Measurements from ENCODE around the gene ATG2B.

The ATG2B gene

DNA sequence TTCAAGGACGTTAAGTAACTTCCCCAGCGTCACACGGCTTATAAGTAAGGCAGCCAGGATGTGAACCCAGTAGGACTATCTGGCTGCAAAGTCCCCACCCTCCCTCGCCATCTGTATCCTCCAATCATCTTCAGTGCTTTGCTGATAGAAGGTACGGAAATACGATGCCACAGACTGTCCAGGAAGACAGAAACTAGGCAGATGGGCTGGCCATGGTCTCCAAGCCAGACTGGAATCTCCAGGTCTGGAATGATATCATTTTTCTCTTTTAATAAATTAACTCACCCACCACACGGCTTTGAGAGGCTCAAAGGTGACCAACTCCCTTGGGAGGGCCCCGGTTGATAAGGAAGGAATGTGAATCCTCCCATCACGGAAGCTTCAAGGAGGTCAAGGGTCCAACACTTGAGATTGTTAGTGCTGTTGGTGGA lies 123.4 kb downstream of the ATG2B start:
- H3K79me2 ChIP-seq (ENCODE audit: insufficient read depth, low read length), result no peaks in the 10 kb centered on the region
- no peaks in the 10 kb centered on the region for H3F3A ChIP-seq (ENCODE audit: insufficient read depth, low read length)
- H4K20me1 ChIP-seq (ENCODE audit: insufficient read depth, low read length), result no peaks in the 10 kb centered on the region
- H3K9ac ChIP-seq (ENCODE audit: low read length), result no peak overlapping the region
- H3K4me1 ChIP-seq (ENCODE audit: insufficient read depth, low read length, severe bottlenecking), result no peaks in the 10 kb centered on the region
- no peak overlapping the region for H3K4me2 ChIP-seq (ENCODE audit: low read length)
- TF ChIP-seq, protein P1, sequence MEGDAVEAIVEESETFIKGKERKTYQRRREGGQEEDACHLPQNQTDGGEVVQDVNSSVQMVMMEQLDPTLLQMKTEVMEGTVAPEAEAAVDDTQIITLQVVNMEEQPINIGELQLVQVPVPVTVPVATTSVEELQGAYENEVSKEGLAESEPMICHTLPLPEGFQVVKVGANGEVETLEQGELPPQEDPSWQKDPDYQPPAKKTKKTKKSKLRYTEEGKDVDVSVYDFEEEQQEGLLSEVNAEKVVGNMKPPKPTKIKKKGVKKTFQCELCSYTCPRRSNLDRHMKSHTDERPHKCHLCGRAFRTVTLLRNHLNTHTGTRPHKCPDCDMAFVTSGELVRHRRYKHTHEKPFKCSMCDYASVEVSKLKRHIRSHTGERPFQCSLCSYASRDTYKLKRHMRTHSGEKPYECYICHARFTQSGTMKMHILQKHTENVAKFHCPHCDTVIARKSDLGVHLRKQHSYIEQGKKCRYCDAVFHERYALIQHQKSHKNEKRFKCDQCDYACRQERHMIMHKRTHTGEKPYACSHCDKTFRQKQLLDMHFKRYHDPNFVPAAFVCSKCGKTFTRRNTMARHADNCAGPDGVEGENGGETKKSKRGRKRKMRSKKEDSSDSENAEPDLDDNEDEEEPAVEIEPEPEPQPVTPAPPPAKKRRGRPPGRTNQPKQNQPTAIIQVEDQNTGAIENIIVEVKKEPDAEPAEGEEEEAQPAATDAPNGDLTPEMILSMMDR (IDR thresholded peaks at IDR 0.05; ENCODE audit: low read length), result no peak
- TF ChIP-seq EZH2 (IDR thresholded peaks at IDR 0.05; ENCODE audit: borderline replicate concordance, low read length), result no peak
- H3K9me3 ChIP-seq (ENCODE audit: low read length), result no peaks in the 10 kb centered on the region
- no peaks in the 10 kb centered on the region for H3K36me3 ChIP-seq (ENCODE audit: insufficient read depth, low read length)
- no peak overlapping the region for H3K27ac ChIP-seq (ENCODE audit: low read depth, low read length, poor library complexity, severe bottlenecking)
- H3K27me3 ChIP-seq (ENCODE audit: insufficient read depth, low read length), result peaks cover 7% of the 10 kb centered on the region; the same call in 1 of the 2 replicates
- H2AFZ ChIP-seq (ENCODE audit: low read length), result no peak overlapping the region
- no peaks in the 10 kb centered on the region for H3K9me2 ChIP-seq (ENCODE audit: low read depth, low read length)
- no peak overlapping the region for H3K4me3 ChIP-seq (ENCODE audit: low read depth, low read length, poor library complexity, severe bottlenecking)

DNA sequence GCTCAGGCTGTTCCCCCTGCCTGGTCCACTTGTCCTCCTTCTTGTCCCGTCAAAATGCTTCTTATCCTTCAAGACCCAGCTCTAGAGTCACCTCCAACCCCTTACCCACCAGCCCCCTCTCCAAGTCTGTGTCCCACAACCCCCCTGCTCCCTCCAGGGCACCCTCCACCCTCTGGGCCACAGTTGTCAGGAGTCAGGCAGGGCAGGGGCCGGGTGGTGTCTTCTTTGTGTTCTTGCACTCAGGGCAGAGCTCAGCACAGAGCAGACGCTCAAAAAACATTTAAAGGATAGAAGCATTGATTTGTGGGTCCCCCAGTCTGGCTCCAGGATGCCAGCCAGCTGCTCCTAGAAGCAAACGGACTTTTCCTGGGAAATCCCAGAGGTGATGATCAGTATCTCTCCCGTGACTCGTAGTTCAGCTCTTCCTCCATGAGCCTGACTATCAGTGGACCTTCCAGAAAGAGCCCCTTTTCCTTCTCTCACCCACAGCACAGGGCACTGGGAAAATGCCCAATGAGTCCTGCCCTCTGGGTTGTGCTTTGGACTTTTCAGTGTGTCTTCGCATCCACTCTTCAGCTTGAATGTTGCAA lies 124.4 kb downstream of the ATG2B start:
- Histone ChIP-seq H3K9me3 (ENCODE audit: low read length) (no peaks in the 10 kb centered on the region), H2AFZ (ENCODE audit: low read length) (no peak overlapping the region), H3K4me3 (ENCODE audit: low read depth, low read length, poor library complexity, severe bottlenecking) (no peak overlapping the region), H3K4me1 (ENCODE audit: insufficient read depth, low read length, severe bottlenecking) (no peaks in the 10 kb centered on the region), H3K27me3 (ENCODE audit: insufficient read depth, low read length) (peaks cover 7% of the 10 kb centered on the region; the same call in 1 of the 2 replicates), H4K20me1 (ENCODE audit: insufficient read depth, low read length) (no peaks in the 10 kb centered on the region), H3K4me2 (ENCODE audit: low read length) (no peak overlapping the region), H3K9ac (ENCODE audit: low read length) (no peak overlapping the region), H3K79me2 (ENCODE audit: insufficient read depth, low read length) (no peaks in the 10 kb centered on the region), H3K27ac (ENCODE audit: low read depth, low read length, poor library complexity, severe bottlenecking) (no peak overlapping the region), H3K9me2 (ENCODE audit: low read depth, low read length) (no peaks in the 10 kb centered on the region), H3K36me3 (ENCODE audit: insufficient read depth, low read length) (no peaks in the 10 kb centered on the region), H3F3A (ENCODE audit: insufficient read depth, low read length) (no peaks in the 10 kb centered on the region)
- TF ChIP-seq EZH2 (IDR thresholded peaks at IDR 0.05; ENCODE audit: borderline replicate concordance, low read length), result no peak
- TF ChIP-seq, protein P1 (IDR thresholded peaks at IDR 0.05; ENCODE audit: low read length), result no peak

DNA sequence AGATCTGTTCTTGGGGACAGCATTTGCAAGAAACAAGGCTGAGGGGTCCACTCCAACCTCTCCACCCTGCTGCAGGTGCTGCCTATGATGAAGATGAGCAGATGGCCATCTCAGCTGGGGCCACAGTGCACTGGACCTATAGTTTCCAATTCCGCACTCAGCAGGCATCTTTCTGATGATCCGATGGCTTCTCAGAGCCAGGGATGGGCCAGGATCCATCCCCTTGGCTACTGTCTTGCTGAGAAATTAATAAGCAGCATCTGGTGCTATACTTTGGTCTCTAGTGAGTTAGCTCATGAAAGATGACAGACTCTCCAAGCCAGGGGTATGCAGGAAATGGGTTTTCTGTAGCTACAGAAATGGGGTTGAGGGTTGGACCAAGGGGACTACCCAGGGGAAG lies 125.5 kb downstream of the ATG2B start:
- peaks cover 7% of the 10 kb centered on the region; the same call in 1 of the 2 replicates for H3K27me3 ChIP-seq (ENCODE audit: insufficient read depth, low read length)
- no peak overlapping the region for H3K4me2 ChIP-seq (ENCODE audit: low read length)
- TF ChIP-seq, protein P1 (IDR thresholded peaks at IDR 0.05; ENCODE audit: low read length), result no peak
- no peak for TF ChIP-seq EZH2 (IDR thresholded peaks at IDR 0.05; ENCODE audit: borderline replicate concordance, low read length)
- H3K4me3 ChIP-seq (ENCODE audit: low read depth, low read length, poor library complexity, severe bottlenecking), result no peak overlapping the region
- H3K9ac ChIP-seq (ENCODE audit: low read length), result no peak overlapping the region
- H3K36me3 ChIP-seq (ENCODE audit: insufficient read depth, low read length), result no peaks in the 10 kb centered on the region
- H4K20me1 ChIP-seq (ENCODE audit: insufficient read depth, low read length), result no peaks in the 10 kb centered on the region
- H3K4me1 ChIP-seq (ENCODE audit: insufficient read depth, low read length, severe bottlenecking), result no peaks in the 10 kb centered on the region
- no peaks in the 10 kb centered on the region for H3K79me2 ChIP-seq (ENCODE audit: insufficient read depth, low read length)
- no peak overlapping the region for H2AFZ ChIP-seq (ENCODE audit: low read length)
- H3K9me2 ChIP-seq (ENCODE audit: low read depth, low read length), result no peaks in the 10 kb centered on the region
- no peak overlapping the region for H3K27ac ChIP-seq (ENCODE audit: low read depth, low read length, poor library complexity, severe bottlenecking)
- no peaks in the 10 kb centered on the region for H3K9me3 ChIP-seq (ENCODE audit: low read length)
- H3F3A ChIP-seq (ENCODE audit: insufficient read depth, low read length), result no peaks in the 10 kb centered on the region

Measured in OCI-LY1 (cell line).